IPS DF 6.9 (cell line): Measurements from ENCODE around the gene GABRD.

Experiments
- DNase-seq: peaks from one replicate; pipeline ENCODE4 v3.0.0-alpha.2; 2013; ENCODE audit warnings: low read depth, low spot score
- H3K27ac ChIP-seq: one replicate; pipeline ENCODE4 v1.5.1; 2013; ENCODE audit warnings: low read length, control low read depth
- H3K27me3 ChIP-seq: 2 replicates; pipeline ENCODE4 v1.6.1; 2013; ENCODE audit warnings: mild to moderate bottlenecking, low read length; ENCODE audit not compliant: control insufficient read depth, insufficient read depth
- H3K36me3 ChIP-seq: 2 replicates; pipeline ENCODE4 v1.6.1; 2013; ENCODE audit warnings: low read length; ENCODE audit not compliant: control insufficient read depth, insufficient read depth
- H3K4me1 ChIP-seq: 2 replicates; pipeline ENCODE4 v1.6.1; 2013; ENCODE audit warnings: low read length; ENCODE audit not compliant: control insufficient read depth, insufficient read depth
- H3K4me3 ChIP-seq: 2 replicates; pipeline ENCODE4 v1.5.1; 2013; ENCODE audit warnings: mild to moderate bottlenecking, low read length
- H3K9me3 ChIP-seq: 2 replicates; pipeline ENCODE4 v1.6.1; 2013; ENCODE audit warnings: low read length, inconsistent platforms; ENCODE audit not compliant: control insufficient read depth, insufficient read depth
- WGBS: extraction: QIAGEN DNeasy Blood & Tissue Kit; methylation state at CpG from one replicate; pipeline ENCODE4 v1.1.7; 2013; ENCODE audit warnings: mixed read lengths, missing lambda C conversion rate; ENCODE audit not compliant: insufficient read length, insufficient coverage; 5-methylcytosine and 5-hydroxymethylcytosine counted together

GABRD gene

DNA sequence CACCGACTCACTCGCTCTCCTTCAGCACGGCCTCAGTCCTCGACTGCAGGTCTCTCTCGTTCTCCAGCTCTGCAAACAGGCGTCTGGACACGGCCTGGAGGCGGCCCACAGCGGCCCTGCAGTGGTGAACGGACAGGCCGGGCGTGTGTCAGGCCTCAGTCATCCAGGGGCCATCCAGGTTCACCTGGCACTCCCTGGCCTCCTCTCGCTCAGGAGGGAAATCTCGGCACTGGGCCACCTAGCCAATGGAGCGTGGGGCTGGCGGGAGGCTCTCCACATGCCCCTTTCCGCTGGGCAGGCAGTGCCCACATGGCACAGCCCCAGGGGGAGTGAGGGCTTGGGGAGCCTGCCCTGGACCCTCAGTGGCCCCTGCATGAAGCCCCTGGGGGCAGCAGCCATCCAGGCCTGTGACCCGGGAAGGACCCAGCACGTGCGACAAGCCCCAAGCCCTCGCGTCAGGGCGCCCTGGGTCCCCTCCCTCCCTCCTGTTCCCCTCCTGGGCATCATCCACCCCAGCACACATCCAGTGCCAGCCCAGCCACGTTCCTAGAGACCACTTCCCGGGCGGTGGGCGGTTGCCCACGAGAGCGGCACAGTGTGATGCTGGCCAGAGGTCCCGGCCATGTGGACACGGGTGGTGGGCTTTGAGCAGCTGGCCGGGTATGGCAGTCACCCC, 33.6 kb upstream of the GABRD start:
- H3K9me3 ChIP-seq, result no peaks in the 10 kb centered on the region

DNA sequence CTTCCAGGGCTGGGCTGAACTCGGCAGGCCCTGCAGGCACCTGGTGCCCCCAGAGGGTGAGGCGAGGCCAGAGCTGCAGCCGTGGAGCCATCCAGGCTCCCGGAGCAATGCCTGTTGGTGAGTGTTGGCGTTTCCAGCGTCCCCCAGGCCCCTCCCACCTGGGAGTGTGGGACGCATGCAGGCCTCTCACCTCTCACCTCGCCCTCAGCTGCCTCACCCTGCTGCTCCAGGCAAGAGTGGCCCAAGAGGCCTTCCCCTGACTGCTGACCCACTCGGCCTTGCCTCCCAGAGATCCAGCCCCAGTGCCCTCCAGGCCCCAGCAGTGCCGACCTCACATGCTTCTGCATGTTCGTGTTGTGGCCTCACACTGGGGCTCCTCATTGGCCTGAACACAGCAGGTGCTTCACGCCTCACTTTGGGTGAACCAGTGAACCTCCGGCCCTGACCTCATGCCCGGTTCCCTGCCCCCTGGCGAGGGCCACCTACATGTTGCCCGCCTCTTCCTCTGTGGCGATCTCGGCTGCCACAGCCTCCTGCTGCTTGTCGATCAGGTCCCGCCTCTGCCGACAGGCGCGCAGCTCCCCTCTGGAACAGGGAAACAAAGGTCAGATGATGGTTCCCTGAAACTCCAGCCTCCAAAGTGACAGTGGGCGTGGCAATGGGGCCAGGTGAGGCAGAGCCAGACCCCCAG, 32.5 kb upstream of the GABRD start:
- Histone ChIP-seq H3K9me3 (no peaks in the 10 kb centered on the region), H3K27me3 (no peaks in the 10 kb centered on the region), H3K4me3 (no peak overlapping the region), H3K36me3 (no peaks in the 10 kb centered on the region; the same call in 1 of the 2 replicates), H3K27ac (no peak overlapping the region), H3K4me1 (no peaks in the 10 kb centered on the region)
- WGBS, result no CpG with 5 or more reads among the region's 24 CpGs
- no peak for DNase-seq

More for the DNA sequence above, 33.6 kb upstream of the GABRD start:
- no peak overlapping the region for H3K27ac ChIP-seq
- no peaks in the 10 kb centered on the region for H3K27me3 ChIP-seq
- no peak overlapping the region for H3K4me3 ChIP-seq
- no CpG with 5 or more reads among the region's 32 CpGs for WGBS
- no peak for DNase-seq
- H3K4me1 ChIP-seq, result no peaks in the 10 kb centered on the region
- H3K36me3 ChIP-seq, result no peaks in the 10 kb centered on the region; the same call in 1 of the 2 replicates

DNA sequence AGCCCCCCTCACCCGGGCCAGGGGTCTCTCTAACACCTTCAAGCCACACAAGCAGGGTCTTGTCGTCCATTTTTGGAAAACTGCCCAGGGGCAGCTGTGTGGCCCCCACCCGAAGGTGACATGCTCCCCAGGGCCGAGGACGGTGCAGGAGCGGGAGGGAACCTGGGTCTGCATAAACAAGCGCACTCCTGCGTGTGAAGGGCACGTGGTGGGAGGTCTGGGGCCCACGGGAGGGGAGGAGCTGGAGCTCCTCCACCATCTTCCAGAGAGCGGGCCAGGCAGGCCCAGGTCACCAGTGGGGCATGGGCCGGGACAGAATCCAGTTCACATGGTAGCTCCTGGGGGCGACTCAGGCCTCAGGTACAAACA, 32.0 kb upstream of the GABRD start:
- no peaks in the 10 kb centered on the region for H3K4me1 ChIP-seq
- no CpG with 5 or more reads among the region's 13 CpGs for WGBS
- no peak overlapping the region for H3K27ac ChIP-seq
- no peaks in the 10 kb centered on the region for H3K27me3 ChIP-seq
- H3K9me3 ChIP-seq, result no peaks in the 10 kb centered on the region
- H3K36me3 ChIP-seq, result no peaks in the 10 kb centered on the region; the same call in 1 of the 2 replicates
- H3K4me3 ChIP-seq, result no peak overlapping the region
- DNase-seq, result no peak

DNA sequence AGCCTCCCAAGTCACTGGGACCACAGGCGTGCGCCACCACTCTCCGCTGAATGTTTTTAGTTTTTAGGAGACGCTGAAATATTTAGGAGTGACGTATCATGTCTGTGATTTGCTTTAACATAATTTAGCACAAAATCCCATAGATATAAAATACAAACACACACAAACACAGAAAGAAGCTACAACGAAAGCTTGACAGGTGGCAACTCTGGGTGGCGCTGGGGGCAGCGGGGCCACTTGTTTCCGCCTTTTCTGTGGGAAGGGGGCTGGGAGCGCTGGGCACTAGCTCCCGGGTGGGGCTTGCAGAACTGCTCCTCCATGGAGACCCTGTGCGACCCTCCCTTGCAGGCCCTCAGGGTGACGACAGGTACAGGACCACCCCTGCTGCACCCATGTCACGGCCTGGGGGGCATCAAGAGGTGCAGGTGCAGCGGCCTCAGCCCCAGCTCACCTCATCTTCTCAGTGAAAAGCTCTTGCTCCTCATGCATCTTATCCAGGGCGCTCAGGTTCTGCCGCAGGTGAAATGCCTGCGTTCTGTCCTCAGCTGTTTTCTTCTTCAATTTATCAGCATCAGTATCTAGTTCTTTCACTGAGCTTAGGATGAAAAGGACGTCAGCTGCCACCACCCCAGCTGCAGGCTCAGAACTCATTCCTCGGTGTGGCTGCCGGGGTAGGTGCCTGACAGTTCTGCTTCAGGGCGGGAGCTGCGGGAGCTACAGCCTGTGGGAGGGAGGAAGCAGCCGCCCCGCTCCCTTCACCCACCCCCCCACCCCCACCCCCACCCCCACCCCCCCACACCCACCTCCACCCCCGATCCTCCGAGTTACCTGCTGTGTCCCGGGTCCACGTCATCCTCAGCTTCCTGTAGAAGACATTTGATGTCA, 30.8 kb upstream of the GABRD start:
- WGBS, result no CpG with 5 or more reads among the region's 29 CpGs

DNA sequence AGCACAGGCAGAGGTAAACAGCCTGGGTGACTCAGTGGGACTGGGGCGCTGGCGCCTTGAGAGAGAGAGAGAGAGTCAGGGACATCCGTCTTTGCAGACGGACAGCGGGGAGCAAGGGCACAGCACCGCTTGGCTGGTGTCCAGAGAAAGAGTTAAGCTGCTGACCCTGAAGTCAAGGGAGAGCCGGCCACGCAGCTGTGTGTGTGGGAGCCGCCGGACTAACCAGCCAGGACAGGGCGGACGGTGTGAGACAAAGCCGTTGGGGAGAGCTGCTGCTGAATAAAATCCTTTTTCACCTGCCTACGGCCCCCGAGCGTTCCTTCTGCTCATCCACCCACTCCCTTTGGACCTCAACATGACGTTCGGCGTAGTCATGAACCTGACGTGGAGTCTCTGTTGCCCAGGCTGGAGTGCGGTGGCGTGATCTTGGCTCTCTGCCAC, 30.0 kb upstream of the GABRD start:
- Histone ChIP-seq H3K9me3 (no peaks in the 10 kb centered on the region), H3K27ac (no peak overlapping the region), H3K4me1 (no peaks in the 10 kb centered on the region), H3K36me3 (no peaks in the 10 kb centered on the region; the same call in 1 of the 2 replicates), H3K27me3 (no peaks in the 10 kb centered on the region), H3K4me3 (no peak overlapping the region)
- no peak for DNase-seq
- WGBS, result no CpG with 5 or more reads among the region's 22 CpGs

More for the DNA sequence above, 30.8 kb upstream of the GABRD start:
- Histone ChIP-seq H3K27ac (no peak overlapping the region), H3K36me3 (no peaks in the 10 kb centered on the region; the same call in 1 of the 2 replicates), H3K9me3 (no peaks in the 10 kb centered on the region), H3K4me3 (no peak overlapping the region), H3K27me3 (no peaks in the 10 kb centered on the region), H3K4me1 (no peaks in the 10 kb centered on the region)
- no peak for DNase-seq

DNA sequence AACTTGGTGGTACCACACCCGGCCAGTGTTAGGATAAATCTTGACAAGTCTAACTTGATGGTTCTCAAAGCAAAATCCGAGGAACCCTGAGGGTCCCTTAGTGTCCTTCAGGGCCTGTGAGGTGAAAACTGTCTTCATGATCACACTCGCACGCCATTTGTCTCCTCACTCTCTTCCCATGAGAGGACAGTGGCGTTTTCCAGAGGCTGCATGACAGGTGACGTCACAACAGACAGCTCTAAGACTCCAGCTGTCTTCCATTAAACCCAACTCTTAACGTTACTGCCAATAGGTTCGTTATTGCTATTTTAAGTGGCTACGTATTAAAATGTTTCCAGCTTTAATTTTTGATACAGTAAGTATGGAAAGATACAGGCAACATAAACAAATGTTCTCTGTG, 29.4 kb upstream of the GABRD start:
- no peaks in the 10 kb centered on the region for H3K9me3 ChIP-seq
- no peak overlapping the region for H3K4me3 ChIP-seq
- H3K27ac ChIP-seq, result no peak overlapping the region
- DNase-seq, result no peak
- H3K27me3 ChIP-seq, result no peaks in the 10 kb centered on the region
- WGBS, result no CpG with 5 or more reads among the region's 9 CpGs
- no peaks in the 10 kb centered on the region for H3K4me1 ChIP-seq
- no peaks in the 10 kb centered on the region; the same call in 1 of the 2 replicates for H3K36me3 ChIP-seq

DNA sequence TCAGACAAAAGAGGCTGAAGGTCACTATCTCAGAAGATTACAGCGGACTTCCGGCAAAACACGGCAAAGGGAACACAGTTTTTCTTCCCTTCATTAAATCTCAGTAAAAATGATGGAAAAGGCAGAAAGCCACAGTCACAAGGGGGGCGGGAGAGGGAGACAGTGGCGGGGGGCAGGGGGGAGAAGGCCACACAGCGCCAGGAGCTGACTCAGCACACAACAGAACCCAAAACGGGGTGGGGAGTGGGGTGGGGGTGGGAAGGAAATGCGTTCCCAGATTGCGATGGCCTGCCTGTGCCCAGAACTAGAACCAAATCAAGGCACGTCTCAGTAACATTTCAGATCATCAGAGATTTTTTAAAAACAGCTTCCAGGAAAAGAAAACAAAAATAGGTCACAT, 28.9 kb upstream of the GABRD start:
- no peaks in the 10 kb centered on the region; the same call in 1 of the 2 replicates for H3K36me3 ChIP-seq
- H3K27ac ChIP-seq, result no peak overlapping the region
- WGBS, result no CpG with 5 or more reads among the region's 10 CpGs

DNA sequence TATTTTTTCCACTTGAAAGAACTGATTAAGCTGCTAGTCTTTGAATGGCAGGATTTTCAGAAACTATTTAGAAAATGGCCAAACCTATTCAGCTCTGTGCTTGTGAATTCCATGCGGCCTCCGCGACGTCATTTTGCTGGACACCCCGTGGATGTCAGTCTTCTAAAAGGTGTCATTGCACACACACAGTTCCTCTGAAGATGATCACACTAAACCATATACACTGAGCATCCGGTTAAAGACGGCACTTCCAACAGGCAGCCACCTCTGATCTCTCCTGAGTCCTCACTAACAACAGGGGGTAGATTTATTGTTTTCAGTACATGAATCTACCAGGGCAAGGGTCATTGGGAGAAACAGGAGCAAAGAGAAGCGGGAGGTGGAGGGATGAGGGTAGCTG, 24.6 kb upstream of the GABRD start:
- Histone ChIP-seq H3K36me3 (no peaks in the 10 kb centered on the region), H3K27ac (no peak overlapping the region), H3K4me1 (no peaks in the 10 kb centered on the region), H3K4me3 (no peak overlapping the region), H3K9me3 (no peaks in the 10 kb centered on the region), H3K27me3 (no peaks in the 10 kb centered on the region)
- no peak for DNase-seq
- no CpG with 5 or more reads among the region's 8 CpGs for WGBS

More for the DNA sequence above, 28.9 kb upstream of the GABRD start:
- Histone ChIP-seq H3K27me3 (no peaks in the 10 kb centered on the region), H3K4me3 (no peak overlapping the region), H3K4me1 (no peaks in the 10 kb centered on the region), H3K9me3 (no peaks in the 10 kb centered on the region)
- DNase-seq, result no peak

DNA sequence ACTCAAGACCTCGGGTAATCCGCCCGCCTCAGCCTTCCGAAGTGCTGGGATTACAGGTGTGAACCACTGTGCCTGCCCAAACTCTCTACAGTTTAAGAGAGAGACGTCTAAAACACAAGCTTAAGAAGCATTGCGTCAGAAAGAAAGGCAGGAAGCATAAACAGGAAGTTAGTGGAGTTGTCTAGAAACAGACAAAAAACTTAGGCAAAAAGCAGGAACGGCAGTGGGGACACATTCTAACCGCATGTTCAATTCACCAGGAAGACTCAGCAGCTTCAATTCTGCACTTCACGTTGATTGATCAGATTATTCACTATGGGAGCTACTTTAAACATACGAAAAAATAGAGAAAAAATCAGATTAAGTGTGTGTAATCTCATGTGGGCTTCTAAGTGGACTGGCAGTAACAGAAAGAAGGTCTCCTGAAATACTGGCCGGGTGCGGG, 22.9 kb upstream of the GABRD start:
- Histone ChIP-seq H3K36me3 (no peaks in the 10 kb centered on the region), H3K4me3 (no peak overlapping the region), H3K4me1 (no peaks in the 10 kb centered on the region), H3K9me3 (no peaks in the 10 kb centered on the region), H3K27me3 (no peaks in the 10 kb centered on the region), H3K27ac (no peak overlapping the region)
- no peak for DNase-seq
- WGBS, result no CpG with 5 or more reads among the region's 12 CpGs

DNA sequence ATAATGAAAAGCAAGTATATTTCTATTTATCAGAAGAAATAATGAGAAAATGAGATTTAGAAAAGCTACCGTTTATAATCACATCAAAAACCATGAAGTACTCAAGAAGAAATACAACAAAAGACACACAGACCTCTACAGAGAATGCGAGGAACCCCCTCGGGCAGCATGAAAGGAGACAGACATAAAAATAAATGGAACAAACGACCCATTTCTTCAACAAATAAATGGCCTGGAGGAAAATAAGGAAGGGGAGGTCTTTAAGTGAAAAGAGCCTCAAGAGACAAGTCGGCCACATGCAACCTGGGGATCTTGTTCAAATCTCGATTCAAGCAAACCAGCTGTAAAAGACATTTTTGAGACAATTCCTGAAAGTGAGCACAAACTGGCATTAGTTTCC, 21.6 kb upstream of the GABRD start:
- Histone ChIP-seq H3K36me3 (no peaks in the 10 kb centered on the region), H3K27ac (no peak overlapping the region), H3K27me3 (no peaks in the 10 kb centered on the region), H3K9me3 (no peaks in the 10 kb centered on the region), H3K4me1 (no peaks in the 10 kb centered on the region), H3K4me3 (no peak overlapping the region)
- no CpG with 5 or more reads among the region's 6 CpGs for WGBS
- no peak for DNase-seq
